ENCODE data around the gene RALGPS1. TPM values are rescaled to one million over a fixed set of nuclear protein-coding genes. Genes with fewer than 3 reads are reported as not detected.

The RALGPS1 gene
- polyA plus RNA-seq, 3 donors: 0.60 to 4.6 (median 1.3) TPM

DNA sequence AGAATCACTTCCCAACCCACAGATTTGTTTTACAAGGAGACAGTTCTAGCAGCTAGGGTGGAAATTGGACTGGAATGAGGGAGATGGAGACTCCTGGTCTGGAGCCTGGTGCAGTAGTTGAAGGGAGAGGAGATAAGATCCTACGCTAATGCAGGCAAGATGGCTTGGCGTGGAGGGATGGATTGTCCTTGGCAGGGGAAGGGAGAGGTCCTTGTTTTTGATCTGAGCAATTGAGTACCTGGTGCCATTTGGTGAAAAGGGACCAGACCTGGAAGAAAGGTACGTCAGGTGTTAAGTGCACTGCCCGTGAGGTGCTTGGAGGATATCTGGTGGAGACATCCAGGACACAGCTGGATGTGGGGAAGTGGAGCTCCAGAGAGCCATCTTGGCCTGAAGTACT lies 172.2 kb downstream of the RALGPS1 start:
- no peaks in the 10 kb centered on the region for H3K9me3 ChIP-seq (replicated peaks in 1 of 2; ENCODE audit: control insufficient read depth in 1 of 2, insufficient read depth in 1 of 2, low read length in 2 of 2)
- WGBS (ENCODE audit: insufficient coverage): 97% methylated on average over 4 of the region's 4 CpGs
- intact Hi-C loops (cut with micrococcal nuclease): no loop called here
- no peak overlapping the region for H2AFZ ChIP-seq (ENCODE audit: insufficient read depth, low read depth, low read length, poor library complexity, severe bottlenecking)
- no peak overlapping the region for H3K9ac ChIP-seq (ENCODE audit: insufficient read depth, low read length, poor library complexity, severe bottlenecking)
- H3K27me3 ChIP-seq (ENCODE audit: control insufficient read depth in 2 of 2, insufficient read depth in 2 of 2, low read length in 2 of 2): no peaks in the 10 kb centered on the region
- no peak overlapping the region for H3K4me3 ChIP-seq (replicated peaks in 1 of 3; ENCODE audit: low read depth in 2 of 3, low read length in 3 of 3)
- peak overlapping the region in 1 of 7 donors; percentile 2 for H3K27ac Mint-ChIP-seq
- no peaks in the 10 kb centered on the region for H3K4me1 Mint-ChIP-seq
- no peaks in the 10 kb centered on the region for H3K4me1 ChIP-seq (ENCODE audit: control insufficient read depth in 1 of 2, insufficient read depth in 2 of 2, low read length in 2 of 2)
- no peak overlapping the region for H3K4me3 Mint-ChIP-seq
- H3K36me3 ChIP-seq (replicated peaks in 1 of 2; ENCODE audit: control insufficient read depth in 1 of 2, insufficient read depth in 2 of 2, low read length in 2 of 2): no peaks in the 10 kb centered on the region
- no peak overlapping the region for H3K27ac ChIP-seq (ENCODE audit: low read depth in 1 of 2, low read length in 2 of 2)
- no peaks in the 10 kb centered on the region for H3K36me3 Mint-ChIP-seq
- H3K27me3 Mint-ChIP-seq (ENCODE audit: low read depth in 3 of 3): peaks cover 3 to 18% (median 17%) of the 10 kb centered on the region in 3 donors
- no peaks in the 10 kb centered on the region for H3K9me3 Mint-ChIP-seq
- TF ChIP-seq, protein P1, sequence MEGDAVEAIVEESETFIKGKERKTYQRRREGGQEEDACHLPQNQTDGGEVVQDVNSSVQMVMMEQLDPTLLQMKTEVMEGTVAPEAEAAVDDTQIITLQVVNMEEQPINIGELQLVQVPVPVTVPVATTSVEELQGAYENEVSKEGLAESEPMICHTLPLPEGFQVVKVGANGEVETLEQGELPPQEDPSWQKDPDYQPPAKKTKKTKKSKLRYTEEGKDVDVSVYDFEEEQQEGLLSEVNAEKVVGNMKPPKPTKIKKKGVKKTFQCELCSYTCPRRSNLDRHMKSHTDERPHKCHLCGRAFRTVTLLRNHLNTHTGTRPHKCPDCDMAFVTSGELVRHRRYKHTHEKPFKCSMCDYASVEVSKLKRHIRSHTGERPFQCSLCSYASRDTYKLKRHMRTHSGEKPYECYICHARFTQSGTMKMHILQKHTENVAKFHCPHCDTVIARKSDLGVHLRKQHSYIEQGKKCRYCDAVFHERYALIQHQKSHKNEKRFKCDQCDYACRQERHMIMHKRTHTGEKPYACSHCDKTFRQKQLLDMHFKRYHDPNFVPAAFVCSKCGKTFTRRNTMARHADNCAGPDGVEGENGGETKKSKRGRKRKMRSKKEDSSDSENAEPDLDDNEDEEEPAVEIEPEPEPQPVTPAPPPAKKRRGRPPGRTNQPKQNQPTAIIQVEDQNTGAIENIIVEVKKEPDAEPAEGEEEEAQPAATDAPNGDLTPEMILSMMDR (IDR thresholded peaks at IDR 0.05): no peak
- no peaks in the 10 kb centered on the region for H4K20me1 ChIP-seq (ENCODE audit: insufficient read depth, low read length)
- no peaks in the 10 kb centered on the region for H3K79me2 ChIP-seq (ENCODE audit: insufficient read depth, low read length)
- no peak overlapping the region for H3K4me2 ChIP-seq (replicated peaks; ENCODE audit: extremely low read depth, low read length, poor library complexity, severe bottlenecking)
- DNase-seq: no peak

DNA sequence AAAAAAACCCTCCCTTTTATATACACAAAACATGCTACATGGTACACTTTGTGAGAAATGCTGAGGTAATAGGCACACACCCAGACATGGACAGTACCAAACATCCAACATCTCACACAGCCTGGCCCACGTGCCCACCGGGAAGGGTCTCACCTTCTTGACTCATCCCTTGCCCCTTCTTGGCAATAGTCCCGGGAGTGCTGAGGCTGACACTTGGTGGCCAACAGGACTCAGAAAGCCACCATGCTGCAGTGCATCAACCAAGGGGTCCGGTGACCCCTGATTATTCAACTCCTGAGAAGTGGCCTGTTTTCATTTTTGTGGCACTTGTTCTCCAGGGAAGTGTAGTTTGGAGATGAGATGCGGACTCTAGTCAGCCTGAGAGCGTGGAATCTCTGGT lies 172.8 kb downstream of the RALGPS1 start:
- Mint-ChIP-seq H3K27me3 (ENCODE audit: low read depth in 3 of 3) (peaks cover 3 to 19% (median 17%) of the 10 kb centered on the region in 3 donors), H3K36me3 (no peaks in the 10 kb centered on the region), H3K4me1 (no peaks in the 10 kb centered on the region), H3K9me3 (no peaks in the 10 kb centered on the region), H3K4me3 (no peak overlapping the region), H3K27ac (no peak overlapping the region)
- Histone ChIP-seq H2AFZ (ENCODE audit: insufficient read depth, low read depth, low read length, poor library complexity, severe bottlenecking) (no peak overlapping the region), H3K27ac (ENCODE audit: low read depth in 1 of 2, low read length in 2 of 2) (no peak overlapping the region), H3K9me3 (replicated peaks in 1 of 2; ENCODE audit: control insufficient read depth in 1 of 2, insufficient read depth in 1 of 2, low read length in 2 of 2) (no peaks in the 10 kb centered on the region), H3K4me1 (ENCODE audit: control insufficient read depth in 1 of 2, insufficient read depth in 2 of 2, low read length in 2 of 2) (no peaks in the 10 kb centered on the region), H3K36me3 (replicated peaks in 1 of 2; ENCODE audit: control insufficient read depth in 1 of 2, insufficient read depth in 2 of 2, low read length in 2 of 2) (no peaks in the 10 kb centered on the region), H3K9ac (ENCODE audit: insufficient read depth, low read length, poor library complexity, severe bottlenecking) (no peak overlapping the region), H3K27me3 (ENCODE audit: control insufficient read depth in 2 of 2, insufficient read depth in 2 of 2, low read length in 2 of 2) (no peaks in the 10 kb centered on the region), H3K79me2 (ENCODE audit: insufficient read depth, low read length) (no peaks in the 10 kb centered on the region), H4K20me1 (ENCODE audit: insufficient read depth, low read length) (no peaks in the 10 kb centered on the region), H3K4me2 (replicated peaks; ENCODE audit: extremely low read depth, low read length, poor library complexity, severe bottlenecking) (no peak overlapping the region), H3K4me3 (replicated peaks in 1 of 3; ENCODE audit: low read depth in 2 of 3, low read length in 3 of 3) (no peak overlapping the region)
- intact Hi-C loops (cut with micrococcal nuclease): no loop called here
- TF ChIP-seq, protein P1 (IDR thresholded peaks at IDR 0.05): no peak
- WGBS (ENCODE audit: insufficient coverage): 95% methylated on average over 6 of the region's 6 CpGs
- DNase-seq: no peak

All from CD14-positive monocyte (primary cell).